Activated T-helper 2 cell treated with anti-CD3 and anti-CD28 coated beads, Interferon-gamma antibody, Interleukin-2, Interleukin-4, amounts not matched to agents 10 μg/mL and 5 μg/mL and 100 μg/mL, durations not matched to agents 14 hours and 24 hours and 36 hours (primary cell): ENCODE results near the gene NUFIP2. TPM values are rescaled to one million over a fixed set of nuclear protein-coding genes. Genes with fewer than 3 reads are reported as not detected.

Experiments
- DNase-seq: peaks from one replicate; pipeline ENCODE4 v3.0.0; 2021; ENCODE audit warnings: low spot score
- H3K27ac Mint-ChIP-seq: one replicate; pipeline ENCODE4 v1.8.0; 2021; ENCODE audit warnings: mixed read lengths
- H3K27me3 Mint-ChIP-seq: one replicate; pipeline ENCODE4 v1.8.0; 2021; ENCODE audit warnings: low read depth, mixed read lengths
- H3K36me3 Mint-ChIP-seq: one replicate; pipeline ENCODE4 v1.8.0; 2021; ENCODE audit warnings: low read depth, mixed read lengths
- H3K4me1 Mint-ChIP-seq: one replicate; pipeline ENCODE4 v1.8.0; 2021; ENCODE audit warnings: low read depth, mixed read lengths
- H3K4me3 Mint-ChIP-seq: one replicate; pipeline ENCODE4 v1.8.0; 2021; ENCODE audit warnings: low read depth, mild to moderate bottlenecking, moderate library complexity, mixed read lengths
- H3K9me3 Mint-ChIP-seq: one replicate; pipeline ENCODE4 v1.8.0; 2021; ENCODE audit warnings: mixed read lengths
- intact Hi-C: fragments of 100-400 bp; cut with micrococcal nuclease; formaldehyde crosslinking; loops from one replicate; pipeline ENCODE4 v1.15.1; 2023
- total RNA-seq: library from RNA; stranded (reverse); gene quantifications from 2 replicates; pipeline ENCODE4 v1.2.3, GENCODE V29; 2022

Gene NUFIP2
- total RNA-seq, 1 donor from 2014 or later = 85.7 TPM

- H3K4me3 Mint-ChIP-seq = no peak overlapping the region
- no peak overlapping the region for H3K27ac Mint-ChIP-seq
- no peak for DNase-seq
- H3K36me3 Mint-ChIP-seq = peaks cover 80% of the 10 kb centered on the region
- no peaks in the 10 kb centered on the region for H3K9me3 Mint-ChIP-seq
- peaks cover 15% of the 10 kb centered on the region for H3K4me1 Mint-ChIP-seq
- intact Hi-C loops = loop anchor here (2.0 kb wide), 1 partner anchor 27 kb away; no protein-coding TSS in a partner anchor
- H3K27me3 Mint-ChIP-seq = no peaks in the 10 kb centered on the region
Measured at GRCh38 chr17:29263916-29264315, 30.0 kb downstream of the NUFIP2 start.

- H3K4me1 Mint-ChIP-seq = peaks cover 19% of the 10 kb centered on the region
Measured at GRCh38 chr17:29257756-29258155, 36.2 kb downstream of the NUFIP2 start.

GRCh38 chr17:29256735-29257466 lies 37.0 kb downstream of the NUFIP2 start:
- no peak overlapping the region for H3K27ac Mint-ChIP-seq
- no peak overlapping the region for H3K4me3 Mint-ChIP-seq
- peaks cover 18% of the 10 kb centered on the region for H3K4me1 Mint-ChIP-seq
- DNase-seq = no peak
- intact Hi-C loops = no loop called here
- H3K36me3 Mint-ChIP-seq = peaks cover 60% of the 10 kb centered on the region
- H3K27me3 Mint-ChIP-seq = no peaks in the 10 kb centered on the region
- no peaks in the 10 kb centered on the region for H3K9me3 Mint-ChIP-seq

More at GRCh38 chr17:29257756-29258155, 36.2 kb downstream of the NUFIP2 start:
- Mint-ChIP-seq H3K9me3 (no peaks in the 10 kb centered on the region), H3K4me3 (no peak overlapping the region), H3K27me3 (no peaks in the 10 kb centered on the region), H3K27ac (no peak overlapping the region), H3K36me3 (peaks cover 66% of the 10 kb centered on the region)
- intact Hi-C loops = no loop called here
- no peak for DNase-seq

DNA sequence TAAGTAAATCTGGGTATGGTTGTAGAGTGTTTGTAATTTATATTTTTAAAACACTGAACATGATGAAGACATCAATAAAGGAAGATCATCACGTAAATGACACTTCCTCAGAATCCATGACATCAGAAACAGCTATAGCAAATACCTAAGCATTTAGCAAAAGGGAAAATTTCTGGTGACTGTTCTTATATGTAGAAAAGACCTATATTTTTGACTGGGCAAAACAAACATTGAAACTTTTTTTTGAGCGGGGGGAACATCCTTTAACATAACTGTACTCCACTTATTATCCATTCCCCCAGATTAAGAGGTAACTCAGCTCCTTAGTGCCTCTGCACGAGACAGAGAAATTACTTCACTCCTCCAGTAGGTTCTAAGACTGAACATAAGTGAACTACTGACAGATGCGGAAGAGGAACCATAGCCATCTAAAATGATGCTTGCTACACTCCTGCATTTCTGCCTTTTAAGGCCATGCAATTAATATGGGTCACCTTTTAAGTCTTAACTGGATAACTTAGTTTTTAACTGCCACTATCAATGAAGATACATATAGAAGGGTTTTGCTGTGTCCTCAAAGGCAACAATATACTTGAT lies 37.9 kb downstream of the NUFIP2 start:
- no peak overlapping the region for H3K27ac Mint-ChIP-seq
- intact Hi-C loops = no loop called here
- H3K4me1 Mint-ChIP-seq = peaks cover 14% of the 10 kb centered on the region
- no peaks in the 10 kb centered on the region for H3K9me3 Mint-ChIP-seq
- DNase-seq = no peak
- no peak overlapping the region for H3K4me3 Mint-ChIP-seq
- no peaks in the 10 kb centered on the region for H3K27me3 Mint-ChIP-seq
- peaks cover 51% of the 10 kb centered on the region for H3K36me3 Mint-ChIP-seq

- no peaks in the 10 kb centered on the region for H3K27me3 Mint-ChIP-seq
- H3K36me3 Mint-ChIP-seq = peaks cover 23% of the 10 kb centered on the region
- H3K9me3 Mint-ChIP-seq = no peaks in the 10 kb centered on the region
- intact Hi-C loops = no loop called here
- H3K4me1 Mint-ChIP-seq = peaks cover 10% of the 10 kb centered on the region
- H3K27ac Mint-ChIP-seq = no peak overlapping the region
- no peak overlapping the region for H3K4me3 Mint-ChIP-seq
- DNase-seq = no peak
Measured at GRCh38 chr17:29253037-29253436, 40.9 kb downstream of the NUFIP2 start.

- peaks cover 16% of the 10 kb centered on the region for H3K36me3 Mint-ChIP-seq
- no peak for DNase-seq
- H3K27me3 Mint-ChIP-seq = no peaks in the 10 kb centered on the region
- peaks cover 6% of the 10 kb centered on the region for H3K4me1 Mint-ChIP-seq
- H3K4me3 Mint-ChIP-seq = no peak overlapping the region
- H3K27ac Mint-ChIP-seq = no peak overlapping the region
- H3K9me3 Mint-ChIP-seq = no peaks in the 10 kb centered on the region
- intact Hi-C loops = no loop called here
Measured at GRCh38 chr17:29252101-29252791, 41.7 kb downstream of the NUFIP2 start.

DNA sequence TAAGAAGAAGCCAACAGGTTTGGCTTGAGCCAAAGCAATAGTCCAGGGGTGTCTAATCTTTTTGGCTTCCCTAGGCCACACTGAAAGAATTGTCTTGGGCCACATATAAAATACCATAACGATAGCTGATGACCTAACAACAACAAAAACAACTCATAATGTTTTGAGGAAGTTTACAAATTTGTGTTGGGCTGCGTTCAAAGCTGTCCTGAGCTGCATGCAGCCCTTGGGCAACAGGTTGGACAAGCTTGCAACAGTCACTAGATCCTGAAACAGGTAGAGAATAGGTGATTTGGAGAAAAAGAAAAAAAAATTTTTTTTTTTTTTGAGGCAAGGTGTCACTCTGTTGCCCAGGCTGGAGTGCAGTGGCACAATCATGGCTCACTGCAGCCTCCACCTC lies 42.8 kb downstream of the NUFIP2 start:
- no peak for DNase-seq
- Mint-ChIP-seq H3K4me1 (peaks cover 3% of the 10 kb centered on the region), H3K4me3 (no peak overlapping the region), H3K27me3 (no peaks in the 10 kb centered on the region), H3K9me3 (no peaks in the 10 kb centered on the region), H3K27ac (no peak overlapping the region), H3K36me3 (peaks cover 8% of the 10 kb centered on the region)
- intact Hi-C loops = no loop called here

DNA sequence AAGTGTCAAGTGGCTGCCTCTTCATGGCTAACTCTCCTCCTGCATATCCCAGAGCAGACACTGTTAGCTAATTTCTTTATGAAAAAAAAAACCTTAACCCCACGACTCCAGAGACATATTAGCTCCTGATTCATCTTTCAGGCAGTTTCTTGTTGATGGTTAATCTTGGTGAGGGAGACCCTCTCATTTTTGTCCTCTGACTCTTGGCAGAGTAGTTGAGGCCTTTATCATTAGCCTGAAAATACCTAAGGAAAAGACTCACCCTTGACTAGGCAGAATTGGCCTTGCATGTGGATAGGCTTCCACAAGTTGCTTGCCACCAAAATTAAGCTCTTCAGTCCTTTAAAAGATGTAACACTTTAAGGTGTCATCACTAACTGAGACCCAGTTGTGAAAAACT lies 43.3 kb downstream of the NUFIP2 start:
- Mint-ChIP-seq H3K27ac (no peak overlapping the region), H3K4me1 (no peaks in the 10 kb centered on the region), H3K9me3 (no peaks in the 10 kb centered on the region), H3K36me3 (peaks cover 5% of the 10 kb centered on the region), H3K4me3 (no peak overlapping the region), H3K27me3 (no peaks in the 10 kb centered on the region)
- intact Hi-C loops = no loop called here
- no peak for DNase-seq

GRCh38 chr17:29248845-29249244 lies 45.1 kb downstream of the NUFIP2 start:
- DNase-seq = no peak
- Mint-ChIP-seq H3K27me3 (no peaks in the 10 kb centered on the region), H3K9me3 (no peaks in the 10 kb centered on the region), H3K4me3 (no peak overlapping the region), H3K4me1 (no peaks in the 10 kb centered on the region), H3K36me3 (no peaks in the 10 kb centered on the region), H3K27ac (no peak overlapping the region)
- intact Hi-C loops = no loop called here

DNA sequence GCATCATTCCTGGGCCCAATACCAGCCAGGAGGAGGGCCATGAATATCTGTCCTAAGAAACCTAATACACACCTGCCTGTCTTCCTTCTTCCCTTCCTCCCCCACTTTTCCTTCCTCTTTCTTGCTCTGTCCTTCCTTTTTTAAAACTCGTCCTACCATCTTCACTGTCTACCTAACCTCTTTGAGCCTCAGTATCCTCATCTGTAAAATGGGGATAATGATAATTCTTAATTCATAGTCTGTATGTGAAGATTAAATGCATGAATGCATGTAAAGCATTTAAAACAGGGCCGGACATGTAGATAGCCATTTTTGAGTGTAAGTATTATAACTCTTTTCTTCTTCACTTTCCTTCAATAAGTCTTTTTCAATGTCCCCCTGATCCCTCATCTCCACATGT lies 46.7 kb downstream of the NUFIP2 start:
- Mint-ChIP-seq H3K9me3 (no peaks in the 10 kb centered on the region), H3K27me3 (no peaks in the 10 kb centered on the region), H3K36me3 (no peaks in the 10 kb centered on the region), H3K4me1 (no peaks in the 10 kb centered on the region), H3K4me3 (no peak overlapping the region), H3K27ac (no peak overlapping the region)
- intact Hi-C loops = no loop called here
- DNase-seq = no peak

- H3K36me3 Mint-ChIP-seq = no peaks in the 10 kb centered on the region
- intact Hi-C loops = no loop called here
- no peaks in the 10 kb centered on the region for H3K4me1 Mint-ChIP-seq
- no peak within 1 kb of the TSS for H3K27ac Mint-ChIP-seq
- no peaks in the 10 kb centered on the region for H3K9me3 Mint-ChIP-seq
- no peak for DNase-seq
- no peaks in the 10 kb centered on the region for H3K27me3 Mint-ChIP-seq
- H3K4me3 Mint-ChIP-seq = no peak within 1 kb of the TSS
Measured at GRCh38 chr17:29246628-29247027, 47.3 kb downstream of the NUFIP2 start, which contains the start of gene CRYBA1. Gene CRYBA1, plus strand, starts transcription at chr17:29246859. Its CDS starts 5 bp downstream, at chr17:29246864.

DNA sequence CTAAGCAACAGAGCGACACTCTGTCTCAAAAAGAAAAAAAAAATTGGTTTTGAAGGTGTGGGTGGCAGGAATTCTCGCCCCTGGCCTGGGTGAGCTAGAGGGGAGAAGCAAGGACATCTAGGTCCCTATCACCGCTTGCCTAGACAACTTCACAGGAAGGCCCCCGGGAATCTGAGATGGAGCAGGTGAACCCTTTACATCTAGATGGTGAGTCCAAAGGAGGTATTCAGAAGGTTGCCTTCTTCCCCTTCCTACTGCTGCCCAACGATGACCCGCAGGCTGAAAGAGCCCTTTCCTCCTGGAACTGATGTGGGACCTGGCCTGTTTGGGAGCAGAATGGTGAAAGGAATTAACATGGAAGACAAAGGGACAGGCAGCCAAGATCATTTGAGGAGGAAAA lies 48.5 kb downstream of the NUFIP2 start:
- no peaks in the 10 kb centered on the region for H3K27me3 Mint-ChIP-seq
- H3K9me3 Mint-ChIP-seq = no peaks in the 10 kb centered on the region
- peaks cover 6% of the 10 kb centered on the region for H3K4me1 Mint-ChIP-seq
- no peak for DNase-seq
- H3K27ac Mint-ChIP-seq = no peak overlapping the region
- intact Hi-C loops = no loop called here
- H3K4me3 Mint-ChIP-seq = no peak overlapping the region
- H3K36me3 Mint-ChIP-seq = no peaks in the 10 kb centered on the region

DNA sequence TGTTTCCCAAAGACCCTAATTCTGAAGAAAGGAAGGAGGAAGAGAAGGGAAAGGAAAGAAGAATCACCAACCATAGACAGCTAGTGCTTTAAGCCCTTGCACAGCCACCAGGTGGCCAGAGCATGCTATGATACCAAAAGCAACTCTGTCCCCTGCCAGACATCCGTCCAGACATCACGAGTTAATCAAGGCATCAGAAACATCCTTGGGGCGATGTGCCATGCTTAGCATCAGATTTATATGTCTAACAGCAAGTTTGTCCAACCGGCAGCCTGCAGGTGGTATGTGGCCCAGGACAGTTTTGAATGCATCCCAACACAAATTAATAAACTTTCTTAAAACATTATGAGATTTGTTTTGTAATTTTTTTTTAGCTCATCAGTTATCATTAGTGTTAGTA lies 50.2 kb downstream of the NUFIP2 start:
- H3K4me1 Mint-ChIP-seq = peaks cover 6% of the 10 kb centered on the region
- DNase-seq = no peak
- no peaks in the 10 kb centered on the region for H3K36me3 Mint-ChIP-seq
- H3K27me3 Mint-ChIP-seq = no peaks in the 10 kb centered on the region
- H3K4me3 Mint-ChIP-seq = no peak overlapping the region
- no peak overlapping the region for H3K27ac Mint-ChIP-seq
- intact Hi-C loops = no loop called here
- H3K9me3 Mint-ChIP-seq = no peaks in the 10 kb centered on the region
